CD14-positive monocyte (primary cell): ENCODE results near the gene CAMTA1. TPM values are rescaled to one million over a fixed set of nuclear protein-coding genes. Genes with fewer than 3 reads are reported as not detected.

Source experiments
- DNase-seq, 3 donors: peaks; one replicate each; pipeline ENCODE4 v3.0.0-alpha.2; 2011 to 2022
- H2AFZ ChIP-seq: 2 replicates; pipeline ENCODE4 v1.6.0; 2012; ENCODE audit warnings: mild to moderate bottlenecking, low read depth, low read length, inconsistent platforms; ENCODE audit not compliant: insufficient read depth, poor library complexity, severe bottlenecking
- H3K27ac ChIP-seq, 2 donors: 1 replicate in 1 of 2; 2 replicates in 1 of 2; pipeline ENCODE4 v1.5.1; 2012 to 2013; ENCODE audit warnings: low read length in 2 of 2, control low read depth in 1 of 2, inconsistent platforms in 1 of 2, low read depth in 1 of 2, mild to moderate bottlenecking in 1 of 2
- H3K27me3 ChIP-seq, 2 donors: one replicate each; pipeline versions ENCODE4 v1.6.0 to v1.6.1; 2011 to 2013; ENCODE audit warnings: low read length in 2 of 2; ENCODE audit not compliant: control insufficient read depth in 2 of 2, insufficient read depth in 2 of 2
- H3K36me3 ChIP-seq, 2 donors: replicated peaks in 1 of 2; 1 replicate in 1 of 2; 2 replicates in 1 of 2; pipeline versions ENCODE4 v1.5.1 to v1.6.1; 2012 to 2013; ENCODE audit warnings: low read length in 2 of 2, control low read depth in 1 of 2, inconsistent platforms in 1 of 2, mild to moderate bottlenecking in 1 of 2; ENCODE audit not compliant: insufficient read depth in 2 of 2, control insufficient read depth in 1 of 2
- H3K4me1 ChIP-seq, 2 donors: 1 replicate in 1 of 2; 2 replicates in 1 of 2; pipeline versions ENCODE4 v1.5.1 to v1.6.1; 2012 to 2013; ENCODE audit warnings: low read length in 2 of 2, control low read depth in 1 of 2, inconsistent platforms in 1 of 2, mild to moderate bottlenecking in 1 of 2, moderate library complexity in 1 of 2; ENCODE audit not compliant: insufficient read depth in 2 of 2, control insufficient read depth in 1 of 2
- H3K4me2 ChIP-seq: replicated peaks from 2 replicates; pipeline ENCODE3; 2012; ENCODE audit warnings: low read length, moderate library complexity, mild to moderate bottlenecking; ENCODE audit not compliant: poor library complexity, severe bottlenecking; ENCODE audit errors: extremely low read depth
- H3K4me3 ChIP-seq, 3 experiments: fragments of 200-600 bp in 1 of 3; sonication (generic) in 1 of 3; replicated peaks in 1 of 3; 1 replicate in 2 of 3; 2 replicates in 1 of 3; pipeline ENCODE4 v1.5.1; 2011 to 2013; ENCODE audit warnings: low read length in 3 of 3, mild to moderate bottlenecking in 3 of 3, control low read depth in 2 of 3, low read depth in 2 of 3, inconsistent platforms in 1 of 3, moderate library complexity in 1 of 3
- H3K79me2 ChIP-seq: 2 replicates; pipeline ENCODE4 v1.6.0; 2012; ENCODE audit warnings: mild to moderate bottlenecking, control low read depth, inconsistent platforms, low read length, moderate library complexity; ENCODE audit not compliant: insufficient read depth
- H3K9ac ChIP-seq: 2 replicates; pipeline ENCODE4 v1.6.0; 2017; ENCODE audit warnings: low read length, mild to moderate bottlenecking; ENCODE audit not compliant: insufficient read depth, poor library complexity, severe bottlenecking
- H3K9me3 ChIP-seq, 2 donors: replicated peaks in 1 of 2; 1 replicate in 1 of 2; 2 replicates in 1 of 2; pipeline versions ENCODE4 v1.5.1 to v1.6.1; 2012 to 2013; ENCODE audit warnings: low read length in 2 of 2, control low read depth in 1 of 2; ENCODE audit not compliant: control insufficient read depth in 1 of 2, insufficient read depth in 1 of 2
- H4K20me1 ChIP-seq: 2 replicates; pipeline ENCODE4 v1.6.0; 2012; ENCODE audit warnings: mild to moderate bottlenecking, low read length, control low read depth, moderate library complexity; ENCODE audit not compliant: insufficient read depth
- H3K27ac Mint-ChIP-seq, 7 donors: one replicate each; pipeline ENCODE4 v1.8.0; 2020; ENCODE audit warnings: mild to moderate bottlenecking in 7 of 7, mixed read lengths in 7 of 7, moderate library complexity in 6 of 7, inconsistent platforms in 2 of 7
- H3K27me3 Mint-ChIP-seq, 3 donors: one replicate each; pipeline ENCODE4 v1.8.0; 2021 to 2022; ENCODE audit warnings: low read depth in 3 of 3, mild to moderate bottlenecking in 3 of 3, mixed read lengths in 3 of 3, moderate library complexity in 3 of 3, inconsistent platforms in 1 of 3
- H3K36me3 Mint-ChIP-seq, 2 donors: one replicate each; pipeline ENCODE4 v1.8.0; 2020; ENCODE audit warnings: mixed read lengths in 2 of 2, inconsistent platforms in 1 of 2, mild to moderate bottlenecking in 1 of 2
- H3K4me1 Mint-ChIP-seq: one replicate; pipeline ENCODE4 v1.8.0; 2020; ENCODE audit warnings: mild to moderate bottlenecking, mixed read lengths
- H3K4me3 Mint-ChIP-seq, 2 donors: one replicate each; pipeline ENCODE4 v1.8.0; 2020; ENCODE audit warnings: mild to moderate bottlenecking in 2 of 2, mixed read lengths in 2 of 2, moderate library complexity in 1 of 2
- H3K9me3 Mint-ChIP-seq, 7 donors: one replicate each; pipeline ENCODE4 v1.8.0; 2020 to 2022; ENCODE audit warnings: mixed read lengths in 7 of 7, mild to moderate bottlenecking in 6 of 7, moderate library complexity in 6 of 7, inconsistent platforms in 2 of 7
- CTCF ChIP-seq: fragments of 200-600 bp; IDR thresholded peaks from one replicate; pipeline ENCODE4 v1.8.0; 2022; ENCODE audit warnings: antibody characterized with exemption, mild to moderate bottlenecking
- WGBS: methylation state at CpG from one replicate; pipeline ENCODE4 v1.1.5; 2013; ENCODE audit warnings: missing lambda C conversion rate; ENCODE audit not compliant: insufficient coverage; 5-methylcytosine and 5-hydroxymethylcytosine counted together
- intact Hi-C, 2 donors: fragments of 100-400 bp; cut with micrococcal nuclease; formaldehyde crosslinking; loops; one replicate each; pipeline versions ENCODE4 v1.15.0 to v1.15.1; 2023
- polyA plus RNA-seq, 3 donors: library from polyadenylated mRNA; depleted of rRNA in 1 of 3; unstranded in 2 of 3; stranded (reverse) in 1 of 3; fragments of 300-500 nt in 2 of 3; fragments of >200 nt in 1 of 3; fragmentation: Illumina TruSeq in 2 of 3; gene quantifications; 1 replicate in 2 of 3; 2 replicates in 1 of 3; pipeline ENCODE4 v1.2.3, GENCODE V29; 2012 to 2021

CAMTA1 gene
- polyA plus RNA-seq, 3 donors, result 52.0 to 89.6 (median 78.3) TPM

DNA sequence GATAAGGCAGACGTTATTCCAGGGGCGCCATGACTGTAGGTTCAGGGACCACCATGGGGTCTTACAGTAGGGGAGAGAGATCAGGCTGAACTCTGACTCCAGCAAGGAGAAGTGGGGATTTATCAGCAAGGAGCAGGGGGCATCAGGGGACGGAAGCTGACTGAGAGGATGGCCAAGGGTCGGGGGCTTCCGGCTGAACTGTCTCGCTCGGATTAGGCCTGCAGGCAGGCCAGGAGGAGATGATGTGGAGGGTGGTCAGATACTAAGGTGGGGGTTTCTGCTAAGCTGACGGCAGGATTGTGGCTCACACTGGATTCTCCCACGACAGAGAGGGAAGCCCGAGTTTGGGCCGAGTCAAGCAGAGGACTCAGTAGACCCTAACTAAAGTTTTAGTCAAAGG is 798.9 kb downstream of the CAMTA1 start:
- Histone ChIP-seq H3K79me2 (no peaks in the 10 kb centered on the region), H3K9me3 (no peaks in the 10 kb centered on the region), H3K4me3 (no peak overlapping the region), H4K20me1 (no peaks in the 10 kb centered on the region), H3K36me3 (no peaks in the 10 kb centered on the region), H3K4me2 (no peak overlapping the region), H3K27ac (no peak overlapping the region), H3K27me3 (no peaks in the 10 kb centered on the region), H3K4me1 (no peaks in the 10 kb centered on the region), H3K9ac (no peak overlapping the region), H2AFZ (no peak overlapping the region)
- no peak overlapping the region for H3K27ac Mint-ChIP-seq
- no peak overlapping the region for H3K4me3 Mint-ChIP-seq
- no peaks in the 10 kb centered on the region for H3K4me1 Mint-ChIP-seq
- H3K36me3 Mint-ChIP-seq, result no peaks in the 10 kb centered on the region
- 97% methylated on average over 11 of the region's 11 CpGs for WGBS
- H3K9me3 Mint-ChIP-seq, result no peaks in the 10 kb centered on the region
- peaks cover 2 to 9% (median 7%) of the 10 kb centered on the region in 3 donors for H3K27me3 Mint-ChIP-seq
- no peak for TF ChIP-seq CTCF
- no peak for DNase-seq
- intact Hi-C loops, result no loop called here

DNA sequence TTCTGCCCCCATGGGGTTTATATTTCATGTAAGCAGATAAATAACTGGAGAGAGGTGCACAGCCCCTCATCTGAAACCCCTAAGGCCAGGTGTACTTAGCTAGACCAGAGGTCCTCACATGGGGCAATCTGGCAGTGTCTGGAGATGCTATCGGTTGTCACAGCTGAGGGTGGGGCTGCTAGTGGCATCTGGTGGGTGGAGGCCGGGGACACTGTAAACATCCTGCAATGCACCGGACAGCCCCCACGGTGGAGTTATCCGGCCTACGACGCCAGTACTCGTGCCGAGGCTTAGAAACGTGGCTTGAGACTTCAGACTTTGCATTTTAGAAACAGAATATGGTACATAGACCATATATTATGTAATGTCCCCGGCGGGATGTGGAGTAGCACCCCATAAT is 799.4 kb downstream of the CAMTA1 start:
- H3K4me3 Mint-ChIP-seq, result no peak overlapping the region
- WGBS, result 100% methylated on average over 3 of the region's 12 CpGs
- Histone ChIP-seq H3K27me3 (no peaks in the 10 kb centered on the region), H3K79me2 (no peaks in the 10 kb centered on the region), H3K9me3 (no peaks in the 10 kb centered on the region), H3K4me2 (no peak overlapping the region), H4K20me1 (no peaks in the 10 kb centered on the region), H3K4me3 (no peak overlapping the region), H3K27ac (no peak overlapping the region), H3K9ac (no peak overlapping the region), H2AFZ (no peak overlapping the region), H3K36me3 (no peaks in the 10 kb centered on the region), H3K4me1 (no peaks in the 10 kb centered on the region)
- H3K9me3 Mint-ChIP-seq, result no peaks in the 10 kb centered on the region
- H3K36me3 Mint-ChIP-seq, result no peaks in the 10 kb centered on the region
- H3K27ac Mint-ChIP-seq, result no peak overlapping the region
- no peaks in the 10 kb centered on the region for H3K4me1 Mint-ChIP-seq
- peaks cover 2 to 9% (median 7%) of the 10 kb centered on the region in 3 donors for H3K27me3 Mint-ChIP-seq
- intact Hi-C loops, result no loop called here
- no peak for DNase-seq
- TF ChIP-seq CTCF, result no peak
